NCI-H128 (cell line): Measurements from ENCODE around the gene GMPR.

Experiments used
- DNase-seq: peaks from one replicate; lab custom pipeline; 2025; ENCODE audit not compliant: unreplicated experiment; lab: John Stamatoyannopoulos, UW

GMPR gene

GRCh38 chr6:16296061-16296670 is 57.8 kb downstream of the GMPR start:
- no peak for DNase-seq

- DNase-seq: no peak
These were observed 61.5 kb downstream of the GMPR start for GRCh38 chr6:16299861-16300260.

- no peak for DNase-seq
These were observed 63.1 kb downstream of the GMPR start for GRCh38 chr6:16301511-16301910.

GRCh38 chr6:16302721-16303552 is 64.5 kb downstream of the GMPR start:
- no peak for DNase-seq

- DNase-seq: no peak
These were observed 66.9 kb downstream of the GMPR start for GRCh38 chr6:16305246-16305725.

- DNase-seq: no peak
These were observed 67.4 kb downstream of the GMPR start for GRCh38 chr6:16305788-16306187.

GRCh38 chr6:16306334-16306733 is 67.9 kb downstream of the GMPR start:
- no peak for DNase-seq

- no peak for DNase-seq
These were observed 73.4 kb downstream of the GMPR start for GRCh38 chr6:16311763-16312162.

GRCh38 chr6:16313732-16314131 is 75.3 kb downstream of the GMPR start:
- DNase-seq: no peak

- no peak for DNase-seq
These were observed 75.9 kb downstream of the GMPR start for GRCh38 chr6:16314296-16314695.

- no peak for DNase-seq
These were observed 78.4 kb downstream of the GMPR start for GRCh38 chr6:16316741-16317251.

- no peak for DNase-seq
These were observed 80.2 kb downstream of the GMPR start for GRCh38 chr6:16318538-16318937.

- DNase-seq: no peak
These were observed 80.8 kb downstream of the GMPR start for GRCh38 chr6:16318953-16319720.

GRCh38 chr6:16319813-16320532 is 81.6 kb downstream of the GMPR start:
- no peak for DNase-seq

- DNase-seq: no peak
These were observed 82.3 kb downstream of the GMPR start for GRCh38 chr6:16320533-16321340.

- no peak for DNase-seq
These were observed 82.9 kb downstream of the GMPR start for GRCh38 chr6:16321341-16321710.

GRCh38 chr6:16321826-16322225 is 83.4 kb downstream of the GMPR start:
- no peak for DNase-seq

GRCh38 chr6:16322666-16323312 is 84.4 kb downstream of the GMPR start:
- DNase-seq: no peak

- DNase-seq: no peak
These were observed 85.8 kb downstream of the GMPR start for GRCh38 chr6:16324184-16324583.
